GM18520 (cell line): Measurements from ENCODE around the gene NR1D1.

Experiments
- ATAC-seq: cut with Tn5 transposase; IDR thresholded peaks from one replicate; pipeline ENCODE4 v1.9.1; 2021; ENCODE audit not compliant: unreplicated experiment

Gene NR1D1

DNA sequence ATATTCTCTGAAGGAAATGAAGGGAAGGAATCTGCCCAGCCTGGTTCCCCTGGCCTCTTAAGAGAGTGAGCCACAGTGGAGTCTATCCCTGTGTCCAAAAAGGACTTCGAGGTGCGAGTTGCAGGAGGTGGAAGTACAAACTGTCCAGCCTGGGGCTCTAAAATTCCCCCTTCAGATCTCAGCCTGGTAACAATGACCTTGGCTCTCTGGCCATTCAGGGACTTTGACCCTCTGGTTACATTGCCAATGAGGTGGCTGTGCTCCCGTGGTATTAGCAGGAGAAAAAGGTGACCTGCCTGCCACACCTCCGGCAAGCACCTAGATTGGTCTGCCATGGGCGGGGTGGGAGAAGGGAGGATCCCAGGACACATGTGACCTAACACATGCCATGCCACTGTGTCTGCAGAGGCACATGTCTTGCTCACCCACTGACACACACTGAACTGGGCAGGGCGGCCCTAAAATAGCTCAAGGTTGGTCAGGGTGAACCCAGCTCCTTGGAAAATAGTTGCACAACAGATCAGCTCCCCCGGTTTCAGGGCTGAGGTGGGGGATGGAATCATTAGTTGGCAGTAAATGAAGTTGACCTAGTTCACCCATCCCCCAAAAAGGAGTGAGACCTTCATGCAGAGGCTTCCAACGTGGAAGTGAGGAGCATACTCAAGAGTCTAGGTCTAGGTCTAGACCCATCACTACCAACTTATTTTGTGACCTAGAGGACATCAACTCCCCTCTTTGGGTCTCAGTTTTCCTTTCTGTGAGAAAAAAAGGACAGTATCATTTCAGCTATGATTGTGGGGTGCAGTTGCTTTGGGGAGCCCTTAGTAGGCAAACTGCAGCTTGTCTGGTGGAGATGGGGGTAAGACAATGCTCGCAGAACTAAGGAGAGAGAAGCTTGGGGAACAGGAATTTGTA lies 2.2 kb downstream of the NR1D1 start:
- ATAC-seq, result no peak

DNA sequence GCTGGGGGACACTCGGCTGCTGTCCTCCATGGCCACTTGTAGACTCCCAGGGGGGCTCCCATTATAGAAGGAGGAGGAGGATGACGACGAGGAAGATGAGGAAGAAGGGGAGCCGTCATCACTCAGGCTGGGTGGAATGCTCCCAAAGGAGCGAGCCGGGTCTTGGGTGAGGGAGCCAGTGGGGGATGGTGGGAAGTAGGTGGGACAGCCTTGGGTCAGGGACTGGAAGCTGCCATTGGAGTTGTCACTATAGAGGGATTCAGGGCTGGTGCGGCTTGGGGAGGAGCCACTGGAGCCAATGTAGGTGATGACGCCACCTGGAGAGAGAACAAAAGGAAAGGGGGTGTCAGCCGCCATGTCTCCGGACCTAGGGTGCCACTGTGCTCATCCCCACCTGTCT lies 3.3 kb downstream of the NR1D1 start:
- ATAC-seq, result no peak

DNA sequence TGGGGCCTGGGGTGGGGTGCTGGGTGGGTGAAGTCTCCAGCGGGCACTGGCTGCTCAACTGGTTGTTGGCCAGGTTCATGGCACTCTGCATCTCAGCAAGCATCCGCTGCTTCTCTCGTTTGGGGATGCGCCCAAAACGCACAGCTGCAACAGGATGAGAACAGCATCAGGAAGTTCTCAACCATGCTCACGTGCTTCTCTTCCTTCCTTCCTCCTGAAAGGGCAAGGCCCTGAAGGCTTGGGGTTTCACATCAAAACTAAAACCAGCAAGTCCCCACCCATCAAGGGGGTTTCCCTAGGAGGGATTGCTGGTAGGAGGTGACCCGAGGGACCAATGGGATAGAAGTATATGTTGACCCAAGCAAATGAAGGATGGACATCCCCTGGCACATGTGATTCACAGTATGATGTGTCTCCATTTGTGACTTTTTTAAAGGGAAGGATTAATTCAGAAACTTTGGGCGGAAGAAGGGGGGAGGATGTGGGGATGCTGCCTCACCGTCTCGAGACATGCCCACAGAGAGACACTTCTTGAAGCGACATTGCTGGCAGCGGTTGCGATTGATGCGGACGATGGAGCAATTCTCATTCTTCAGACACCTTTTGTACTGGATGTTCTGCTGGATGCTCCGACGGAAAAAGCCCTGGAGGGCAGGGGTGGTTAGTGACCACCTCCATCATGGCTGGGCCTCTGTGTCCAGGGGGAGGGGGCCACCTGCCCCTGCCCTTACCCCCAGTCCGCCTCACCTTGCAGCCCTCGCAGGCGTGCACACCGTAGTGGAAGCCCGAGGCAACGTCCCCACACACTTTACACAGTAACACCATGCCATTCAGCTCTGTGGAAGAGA lies 4.2 kb downstream of the NR1D1 start:
- peak; percentile 43 for ATAC-seq

DNA sequence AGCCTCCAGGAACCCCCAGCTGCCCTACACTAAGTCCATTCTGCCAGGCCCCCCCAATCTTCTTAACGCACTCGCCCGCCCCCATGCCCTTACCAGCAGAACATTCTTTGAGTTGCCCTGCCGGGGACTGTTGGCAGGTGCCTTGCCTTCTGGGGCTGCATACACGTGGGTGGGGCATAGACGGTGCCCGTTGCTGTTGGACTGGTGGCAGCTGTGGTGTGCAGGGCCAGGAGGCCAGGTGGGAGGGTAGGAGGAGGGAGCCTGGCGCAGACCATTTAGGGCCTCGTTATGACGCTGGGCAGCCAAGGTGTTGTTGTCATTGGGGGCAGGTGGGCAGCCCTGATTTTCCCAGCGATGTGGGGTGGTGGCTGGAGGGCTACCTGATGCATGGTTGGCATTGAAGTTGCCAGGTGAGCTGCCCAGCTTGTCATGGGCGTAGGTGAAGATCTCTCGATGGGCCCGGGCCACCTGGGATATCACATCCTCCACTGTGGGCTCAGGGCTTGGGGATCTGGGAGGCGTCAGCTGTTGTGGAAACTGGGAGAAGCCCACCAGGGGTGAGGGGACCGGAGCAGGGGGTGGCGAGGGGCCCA lies 4.9 kb downstream of the NR1D1 start:
- ATAC-seq, result no peak

DNA sequence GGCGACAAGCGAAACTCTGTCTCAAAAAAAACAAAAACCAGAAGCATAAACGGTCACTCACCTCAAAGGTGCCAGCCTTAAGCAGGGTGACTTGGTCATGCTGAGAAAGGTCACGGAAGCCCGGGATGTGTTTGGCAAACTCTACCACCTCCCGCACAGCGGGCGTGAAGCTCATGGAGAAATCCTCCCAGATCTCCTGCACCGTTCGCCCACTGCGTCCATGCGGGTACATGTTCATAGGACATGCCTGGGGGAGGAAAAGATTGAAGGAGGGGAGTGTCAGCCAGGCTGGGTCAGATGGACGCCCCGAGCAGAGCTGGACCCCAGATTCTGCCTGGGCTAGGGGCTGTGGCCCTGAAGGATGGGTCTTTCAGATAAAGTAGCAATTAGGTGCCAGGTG lies 5.5 kb downstream of the NR1D1 start:
- ATAC-seq, result no peak

DNA sequence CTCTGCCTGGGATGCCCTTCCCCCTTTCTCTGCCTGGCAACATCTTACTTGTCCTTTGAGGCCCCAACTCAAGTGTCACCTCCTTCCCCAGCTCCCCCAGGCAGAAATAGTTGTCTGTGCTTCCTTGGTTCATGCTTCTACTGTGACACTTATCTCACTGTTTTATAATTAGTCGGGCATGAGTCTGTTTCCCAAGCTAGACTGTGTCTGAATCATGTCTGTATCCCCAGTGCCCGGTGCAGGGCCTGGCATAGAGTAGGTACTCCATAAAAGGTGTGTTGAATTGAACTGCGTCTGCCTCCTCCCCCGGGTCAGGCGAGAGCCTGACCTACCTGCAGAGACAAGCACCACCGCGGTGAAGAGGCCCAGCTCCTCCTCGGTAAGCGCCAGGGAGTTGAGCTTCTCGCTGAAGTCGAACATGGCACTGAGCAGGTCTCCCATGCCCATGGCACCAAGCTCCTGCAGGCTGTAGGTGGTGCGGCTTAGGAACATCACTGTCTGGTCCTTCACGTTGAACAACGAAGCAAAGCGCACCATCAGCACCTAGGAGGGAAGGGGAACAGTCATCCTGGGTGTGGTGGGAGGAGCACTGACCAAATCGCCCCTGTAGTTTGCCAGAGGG lies 6.7 kb downstream of the NR1D1 start:
- ATAC-seq, result no peak

DNA sequence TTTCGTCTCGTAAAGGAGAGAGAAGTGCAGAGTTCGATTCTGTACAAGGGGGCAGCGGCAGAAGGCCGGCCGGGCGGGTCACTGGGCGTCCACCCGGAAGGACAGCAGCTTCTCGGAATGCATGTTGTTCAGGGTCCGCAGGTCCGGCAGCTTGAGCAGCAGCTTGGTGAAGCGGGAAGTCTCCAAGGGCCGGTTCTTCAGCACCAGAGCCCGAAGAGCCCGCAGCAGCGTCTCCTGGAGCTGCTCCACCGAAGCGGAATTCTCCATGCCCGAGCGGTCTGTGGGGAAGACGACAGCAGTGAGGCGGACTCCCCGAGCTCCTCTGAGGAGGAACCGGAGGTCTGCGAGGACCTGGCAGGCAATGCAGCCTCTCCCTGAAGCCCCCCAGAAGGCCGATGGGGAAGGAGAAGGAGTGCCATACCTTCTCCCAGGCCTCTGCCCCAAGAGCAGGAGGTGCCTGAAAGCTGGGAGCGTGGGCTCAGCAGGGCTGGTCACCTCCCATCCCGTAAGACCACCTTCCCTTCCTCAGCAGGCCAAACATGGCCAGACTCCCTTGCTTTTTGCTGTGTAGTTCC lies 7.3 kb downstream of the NR1D1 start:
- no peak for ATAC-seq

DNA sequence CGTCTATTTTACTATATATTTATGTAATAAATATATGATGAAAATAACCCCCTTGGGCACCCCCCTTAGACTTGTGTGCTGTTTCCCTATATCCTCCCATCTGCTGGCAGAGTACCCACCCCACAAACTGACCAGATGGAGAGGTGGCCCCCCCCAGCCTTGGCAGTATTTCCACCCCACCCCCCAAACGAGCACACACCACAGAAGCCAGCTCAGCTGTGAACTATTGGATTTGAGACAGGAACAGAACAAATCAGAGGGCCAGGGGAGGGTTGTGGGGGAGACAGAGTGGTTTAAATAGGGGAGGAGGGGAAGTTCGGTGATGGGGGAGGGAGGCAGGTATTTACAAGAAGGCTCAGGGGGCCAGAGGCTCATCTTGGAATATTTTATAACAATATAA lies 7.8 kb downstream of the NR1D1 start:
- ATAC-seq, result no peak

DNA sequence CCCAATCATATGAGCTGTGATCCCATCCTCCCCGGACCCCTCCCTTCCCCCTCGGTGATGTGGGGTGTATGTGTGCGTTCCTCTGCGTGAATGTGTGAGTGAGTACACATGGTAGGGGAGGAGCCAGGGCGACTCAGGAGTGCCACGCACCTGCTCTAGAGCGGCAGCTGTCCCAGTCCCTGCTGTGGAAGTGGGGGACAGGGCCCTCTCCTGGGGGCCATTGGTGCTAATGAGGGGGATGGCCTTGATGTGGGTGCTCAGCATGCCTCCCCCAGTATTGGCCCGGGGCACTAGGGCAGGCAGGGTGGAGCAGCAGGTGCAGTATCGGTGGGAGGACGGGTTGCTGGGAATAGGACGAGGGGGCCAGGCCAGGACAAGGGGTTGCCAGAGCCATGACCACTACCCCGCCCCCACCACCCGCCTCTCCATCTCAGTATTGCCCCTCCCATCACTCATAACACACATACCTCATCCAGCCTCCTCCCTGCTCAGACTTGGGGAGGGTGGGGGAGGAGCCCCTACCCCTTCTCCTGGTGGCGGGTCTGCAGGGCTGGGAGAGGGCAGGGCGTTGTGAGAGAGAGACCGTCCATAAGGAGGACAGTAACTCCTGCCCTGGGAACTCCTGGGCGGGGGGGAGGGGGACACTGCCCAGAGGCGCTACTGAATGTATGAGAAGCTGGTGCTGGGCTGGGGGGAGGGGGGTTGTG lies 8.5 kb downstream of the NR1D1 start:
- ATAC-seq, result no peak

DNA sequence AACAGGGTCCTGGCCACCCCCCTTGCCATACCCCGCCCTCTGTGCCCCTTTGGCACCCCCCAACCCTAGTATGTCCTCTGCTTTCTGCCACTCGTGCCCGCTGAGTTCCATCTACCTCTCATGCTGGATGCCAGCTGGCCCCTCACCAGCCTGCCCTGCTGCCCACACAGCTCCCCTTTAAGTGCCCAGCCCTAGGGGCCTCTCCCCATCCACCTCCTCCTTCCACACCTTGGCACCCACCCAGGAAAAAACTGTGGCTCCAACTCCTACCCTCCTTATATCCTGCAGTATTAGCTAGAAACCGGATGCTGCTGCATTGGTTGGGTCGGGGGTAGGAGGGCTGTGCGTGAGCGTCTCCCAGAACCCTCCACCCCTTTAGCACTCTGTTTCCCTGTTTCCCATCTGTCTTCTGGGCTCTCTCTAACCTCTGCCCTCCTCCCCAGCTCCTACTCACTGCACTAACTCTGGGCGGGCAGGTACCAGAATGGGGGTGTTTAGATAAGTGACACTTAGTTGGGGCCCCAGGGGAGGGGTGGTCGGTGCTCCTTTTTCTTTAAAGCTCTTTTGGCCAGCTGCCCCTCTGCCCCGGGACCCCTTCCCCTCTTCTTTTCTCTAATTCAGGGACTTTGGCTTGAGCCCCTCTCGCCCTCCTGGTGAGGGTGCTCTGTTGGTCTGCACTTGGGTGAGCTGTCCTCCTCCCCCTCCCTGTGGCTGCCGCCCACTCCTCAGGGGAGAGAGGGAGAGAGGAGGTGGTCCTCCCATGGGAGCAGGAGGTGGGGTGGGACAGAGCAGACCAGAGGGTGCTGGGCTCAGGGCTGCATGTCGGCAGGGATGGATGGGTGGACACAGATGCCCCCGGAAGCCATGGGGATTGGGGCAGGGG lies 9.9 kb downstream of the NR1D1 start:
- no peak for ATAC-seq

DNA sequence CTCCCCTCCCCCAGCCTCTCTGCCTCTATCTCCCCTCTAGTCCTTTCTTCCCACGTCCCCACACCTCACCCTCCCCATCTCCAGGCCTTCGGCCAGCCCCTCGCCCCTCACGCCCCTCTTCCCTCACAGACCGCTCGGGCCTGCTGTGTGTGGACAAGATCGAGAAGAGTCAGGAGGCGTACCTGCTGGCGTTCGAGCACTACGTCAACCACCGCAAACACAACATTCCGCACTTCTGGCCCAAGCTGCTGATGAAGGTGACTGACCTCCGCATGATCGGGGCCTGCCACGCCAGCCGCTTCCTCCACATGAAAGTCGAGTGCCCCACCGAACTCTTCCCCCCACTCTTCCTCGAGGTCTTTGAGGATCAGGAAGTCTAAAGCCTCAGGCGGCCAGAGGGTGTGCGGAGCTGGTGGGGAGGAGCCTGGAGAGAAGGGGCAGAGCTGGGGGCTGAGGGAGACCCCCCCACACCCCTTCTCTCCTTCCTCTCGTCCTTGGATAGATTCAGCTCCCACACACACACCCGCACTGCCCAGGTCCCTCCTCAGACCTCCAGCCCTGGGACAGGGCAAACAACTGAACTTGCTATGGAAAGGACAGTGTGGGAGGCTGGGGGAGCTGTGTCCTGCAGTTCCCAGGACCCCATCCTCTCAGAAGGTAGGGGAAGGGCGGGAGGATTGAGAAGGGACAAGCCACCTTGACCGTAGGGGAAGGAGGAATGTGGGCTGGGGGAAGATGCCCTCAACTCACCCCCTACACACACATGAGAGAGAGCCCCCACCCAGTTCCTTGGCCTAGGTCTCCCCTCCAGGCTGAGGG lies 11.1 kb downstream of the NR1D1 start:
- no peak for ATAC-seq

DNA sequence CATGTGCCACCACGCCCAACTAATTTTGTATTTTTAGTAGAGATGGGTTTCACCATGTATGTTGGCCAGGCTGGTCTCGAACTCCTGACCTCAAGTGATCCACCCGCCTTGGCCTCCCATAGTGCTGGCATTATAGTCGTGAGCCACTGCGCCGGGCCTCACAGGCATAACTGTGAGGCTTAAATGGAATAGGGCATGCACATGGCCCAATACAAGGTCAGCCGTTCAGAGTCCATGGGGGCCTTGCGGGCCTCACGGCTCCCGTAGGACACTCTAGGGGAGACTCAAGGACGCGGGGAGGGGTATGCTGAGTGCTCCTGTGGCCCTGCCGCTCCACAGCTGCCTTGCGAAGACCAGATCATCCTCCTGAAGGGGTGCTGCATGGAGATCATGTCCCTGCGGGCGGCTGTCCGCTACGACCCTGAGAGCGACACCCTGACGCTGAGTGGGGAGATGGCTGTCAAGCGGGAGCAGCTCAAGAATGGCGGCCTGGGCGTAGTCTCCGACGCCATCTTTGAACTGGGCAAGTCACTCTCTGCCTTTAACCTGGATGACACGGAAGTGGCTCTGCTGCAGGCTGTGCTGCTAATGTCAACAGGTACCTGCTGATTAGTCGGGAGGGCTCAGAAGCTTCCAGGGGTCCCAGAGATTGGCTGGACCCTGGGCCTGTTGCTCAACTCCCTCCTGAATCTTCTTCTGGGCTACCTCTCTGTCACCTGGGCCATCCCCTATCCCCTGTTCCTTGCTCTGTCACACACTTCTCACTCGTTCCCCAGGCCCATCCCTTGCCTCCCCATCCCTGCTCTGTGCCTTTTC lies 12.3 kb downstream of the NR1D1 start:
- ATAC-seq, result no peak

DNA sequence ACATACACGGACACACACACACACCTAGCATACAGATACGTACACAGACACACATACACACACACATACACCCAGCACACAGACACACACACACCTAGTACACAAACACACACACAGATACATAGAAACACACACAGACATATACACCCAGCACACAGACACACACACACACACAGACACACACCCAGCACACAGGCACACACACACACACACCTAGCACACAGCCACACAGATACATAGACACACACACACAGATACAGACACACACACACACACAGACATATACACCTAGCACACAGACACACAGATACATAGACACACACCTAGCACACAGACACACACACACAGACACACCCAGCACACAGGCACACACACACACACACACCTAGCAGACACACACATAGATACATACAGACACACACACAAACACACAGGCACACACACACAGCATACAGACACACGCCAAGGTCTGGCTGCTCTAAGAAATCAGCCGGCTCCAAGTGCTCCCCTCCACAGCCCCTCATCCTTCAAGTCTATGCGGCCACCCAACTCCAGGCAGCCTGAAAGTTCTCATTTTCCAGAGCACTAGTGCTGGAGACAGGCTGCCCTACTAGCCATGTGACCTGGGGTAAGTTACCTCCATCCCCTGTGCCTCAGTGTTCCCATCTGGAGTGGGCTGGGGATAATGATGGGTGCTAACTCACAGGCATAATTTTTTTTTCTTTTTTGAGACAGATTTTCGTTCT lies 13.2 kb downstream of the NR1D1 start:
- ATAC-seq, result no peak

DNA sequence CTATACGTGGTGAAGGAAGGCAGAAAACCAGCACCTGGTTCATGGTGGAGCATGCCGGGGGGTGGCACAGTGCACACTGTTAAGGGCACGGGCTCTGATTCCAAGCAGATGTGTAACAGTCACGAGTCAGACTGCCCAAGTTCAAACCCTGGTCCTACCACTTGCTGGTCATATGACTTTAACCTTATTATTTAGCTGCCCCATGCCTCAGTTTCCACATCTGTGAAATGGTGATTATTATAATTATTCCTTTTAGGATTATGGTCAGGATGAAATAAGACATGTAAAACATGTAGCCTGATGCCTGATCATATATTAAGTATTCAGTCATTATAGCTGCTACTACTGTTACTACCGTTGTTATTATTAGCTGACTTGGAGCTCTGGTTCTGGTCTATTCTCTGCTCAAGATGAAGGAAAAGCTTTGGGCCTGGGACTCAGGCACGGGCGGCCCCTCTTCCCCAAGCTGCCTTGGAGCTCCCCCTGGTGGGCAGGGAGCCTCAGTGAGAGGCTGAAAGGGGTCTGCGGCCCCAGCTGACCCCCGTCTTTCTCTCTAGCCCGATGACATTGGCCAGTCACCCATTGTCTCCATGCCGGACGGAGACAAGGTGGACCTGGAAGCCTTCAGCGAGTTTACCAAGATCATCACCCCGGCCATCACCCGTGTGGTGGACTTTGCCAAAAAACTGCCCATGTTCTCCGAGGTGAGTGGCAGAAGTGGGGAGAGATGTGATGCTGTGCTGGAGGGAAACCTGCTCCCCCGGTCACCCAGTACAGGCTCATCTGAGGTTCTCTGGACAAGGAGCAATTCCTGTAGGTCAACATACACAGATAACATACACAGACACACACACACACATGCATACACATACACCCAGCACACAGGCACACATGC lies 14.0 kb downstream of the NR1D1 start:
- ATAC-seq, result no peak

DNA sequence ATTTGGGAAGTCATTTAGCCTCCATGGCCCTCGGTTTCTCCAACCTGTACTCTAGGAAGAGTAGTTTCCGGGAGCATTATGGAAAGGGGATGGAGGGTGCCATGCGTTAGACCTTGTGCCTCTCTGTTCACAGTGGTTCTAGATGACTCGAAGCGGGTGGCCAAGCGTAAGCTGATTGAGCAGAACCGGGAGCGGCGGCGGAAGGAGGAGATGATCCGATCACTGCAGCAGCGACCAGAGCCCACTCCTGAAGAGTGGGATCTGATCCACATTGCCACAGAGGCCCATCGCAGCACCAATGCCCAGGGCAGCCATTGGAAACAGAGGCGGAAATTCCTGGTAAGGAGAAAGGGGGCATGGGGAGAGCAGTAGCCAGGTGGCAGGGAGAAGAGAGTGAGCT lies 15.9 kb downstream of the NR1D1 start:
- no peak for ATAC-seq

DNA sequence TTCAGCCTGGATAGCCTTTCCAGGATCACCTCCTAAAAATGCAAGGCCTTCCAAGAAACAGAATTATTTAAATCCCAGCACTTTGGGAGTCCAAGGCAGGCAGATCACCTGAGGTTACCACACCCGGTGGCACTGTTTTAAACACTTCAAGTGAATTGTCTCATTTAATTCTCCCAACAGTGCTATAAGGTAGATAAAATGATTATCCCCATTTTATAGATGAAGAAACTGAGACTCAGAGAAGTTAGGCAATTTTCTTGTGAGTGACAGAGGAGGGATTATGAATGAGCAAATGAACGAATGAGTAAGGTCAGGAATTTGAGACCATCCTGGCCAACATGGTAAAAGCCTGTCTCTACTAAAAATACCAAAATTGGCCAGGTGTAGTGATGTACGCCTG lies 20.8 kb downstream of the NR1D1 start:
- no peak for ATAC-seq
